GM23338 (cell line): Measurements from ENCODE around the gene GABBR1. TPM values are rescaled to one million over a fixed set of nuclear protein-coding genes. Genes with fewer than 3 reads are reported as not detected.

Experiments
- ATAC-seq: fragments of 200-7000 bp; cut with Tn5 transposase; 3 replicates; pipeline ENCODE4 v1.9.1; 2020
- DNase-seq: peaks from one replicate; pipeline ENCODE4 v3.0.0-alpha.2; 2015; ENCODE audit warnings: low spot score
- H2AFZ ChIP-seq: fragments of 200-600 bp; sonication (generic); 2 replicates; pipeline ENCODE4 v1.8.0; 2016; ENCODE audit warnings: antibody characterized with exemption, mild to moderate bottlenecking, moderate library complexity
- H3F3A ChIP-seq: fragments of 200-600 bp; sonication (generic); replicated peaks from 2 replicates; pipeline ENCODE4 v1.8.0; 2017; ENCODE audit warnings: antibody characterized with exemption, mixed run types, low read depth
- H3K27ac ChIP-seq: fragments of 200-600 bp; sonication (generic); 2 replicates; pipeline ENCODE4 v1.6.1; 2016; ENCODE audit warnings: low read depth
- H3K27me3 ChIP-seq: fragments of 200-600 bp; sonication (generic); 2 replicates; pipeline ENCODE4 v1.8.0; 2016; ENCODE audit warnings: mild to moderate bottlenecking, mixed run types, moderate library complexity; ENCODE audit not compliant: insufficient read depth
- H3K36me3 ChIP-seq: fragments of 200-600 bp; sonication (generic); 2 replicates; pipeline ENCODE4 v1.8.0; 2016; ENCODE audit warnings: mild to moderate bottlenecking; ENCODE audit not compliant: insufficient read depth
- H3K4me1 ChIP-seq: fragments of 200-600 bp; sonication (generic); 2 replicates; pipeline ENCODE4 v1.8.0; 2016; ENCODE audit warnings: mild to moderate bottlenecking, moderate library complexity; ENCODE audit not compliant: insufficient read depth
- H3K4me2 ChIP-seq: fragments of 200-600 bp; sonication (generic); 2 replicates; pipeline ENCODE4 v1.7.1; 2017; ENCODE audit warnings: mixed run types
- H3K4me3 ChIP-seq: fragments of 200-600 bp; sonication (generic); 2 replicates; pipeline ENCODE4 v1.6.1; 2016; ENCODE audit warnings: mixed run types
- H3K79me2 ChIP-seq: fragments of 200-600 bp; sonication (generic); replicated peaks from 2 replicates; pipeline ENCODE4 v1.8.0; 2017; ENCODE audit warnings: mild to moderate bottlenecking; ENCODE audit not compliant: insufficient read depth
- H3K9me2 ChIP-seq: fragments of 200-600 bp; sonication (generic); 2 replicates; pipeline ENCODE4 v1.8.0; 2017; ENCODE audit not compliant: insufficient read depth
- H4K20me1 ChIP-seq: fragments of 200-600 bp; sonication (generic); replicated peaks from 2 replicates; pipeline ENCODE4 v1.8.0; 2017; ENCODE audit warnings: mild to moderate bottlenecking; ENCODE audit not compliant: insufficient read depth
- H3K27ac Mint-ChIP-seq: 2 replicates; pipeline ENCODE4 v1.8.0; 2020; ENCODE audit warnings: inconsistent platforms, mild to moderate bottlenecking, moderate library complexity, mixed read lengths
- H3K27me3 Mint-ChIP-seq: 3 replicates; pipeline ENCODE4 v1.8.0; 2022; ENCODE audit warnings: low read depth, mild to moderate bottlenecking, moderate library complexity, mixed read lengths, inconsistent platforms; ENCODE audit not compliant: insufficient read depth, poor library complexity
- H3K36me3 Mint-ChIP-seq: 3 replicates; pipeline ENCODE4 v1.8.0; 2021; ENCODE audit warnings: low read depth, mild to moderate bottlenecking, inconsistent platforms, moderate library complexity, mixed read lengths
- H3K4me1 Mint-ChIP-seq: 3 replicates; pipeline ENCODE4 v1.8.0; 2020; ENCODE audit warnings: mild to moderate bottlenecking, inconsistent platforms, mixed read lengths
- H3K4me3 Mint-ChIP-seq: 3 replicates; pipeline ENCODE4 v1.8.0; 2021; ENCODE audit warnings: moderate library complexity, mild to moderate bottlenecking, inconsistent platforms, mixed read lengths
- H3K9me3 Mint-ChIP-seq: 3 replicates; pipeline ENCODE4 v1.8.0; 2020; ENCODE audit warnings: moderate library complexity, mild to moderate bottlenecking, inconsistent platforms, mixed read lengths
- CREB1 ChIP-seq: fragments of 250-450 bp; sonication (Bioruptor Pico); IDR thresholded peaks from 2 replicates; pipeline ENCODE4 v1.5.0; 2020; ENCODE audit warnings: low read depth, mild to moderate bottlenecking, moderate library complexity
- CTCF ChIP-seq, 2 experiments: fragments of 200-600 bp in 1 of 2; sonication (generic) in 1 of 2; conservative IDR thresholded peaks; 2 replicates each; pipeline versions ENCODE4 v1.5.1 to v1.6.1; 2016 to 2017; ENCODE audit warnings: antibody characterized with exemption in 2 of 2, low read depth in 2 of 2, mild to moderate bottlenecking in 2 of 2, moderate library complexity in 1 of 2
- ETS1 ChIP-seq: IDR thresholded peaks from 2 replicates; pipeline ENCODE4 v1.6.1; 2016; ENCODE audit warnings: antibody characterized with exemption
- EZH2 ChIP-seq: fragments of 200-600 bp; sonication (generic); IDR thresholded peaks from one replicate; pipeline ENCODE4 v1.8.0; 2017; ENCODE audit warnings: antibody characterized with exemption, mild to moderate bottlenecking, low read depth; ENCODE audit not compliant: unreplicated experiment
- EZH2phosphoT487 ChIP-seq: fragments of 200-600 bp; sonication (generic); IDR thresholded peaks from one replicate; pipeline ENCODE4 v1.8.1; 2018; ENCODE audit warnings: antibody characterized with exemption; ENCODE audit not compliant: unreplicated experiment
- JUNB ChIP-seq: IDR thresholded peaks from one replicate; pipeline ENCODE4 v1.6.1; 2016; ENCODE audit warnings: antibody characterized with exemption; ENCODE audit not compliant: unreplicated experiment
- NANOG ChIP-seq: IDR thresholded peaks from 2 replicates; pipeline ENCODE4 v1.6.1; 2016; ENCODE audit warnings: antibody characterized with exemption, borderline replicate concordance
- POLR2AphosphoS5 ChIP-seq: IDR thresholded peaks from 2 replicates; pipeline ENCODE4 v1.6.1; 2016; ENCODE audit warnings: antibody characterized with exemption, low read depth
- STAT1 ChIP-seq: IDR thresholded peaks from one replicate; pipeline ENCODE4 v1.6.1; 2016; ENCODE audit warnings: antibody characterized with exemption; ENCODE audit not compliant: unreplicated experiment
- ZNF114 ChIP-seq: fragments of 250-450 bp; sonication (Bioruptor Pico); IDR thresholded peaks from 2 replicates; pipeline ENCODE4 v1.5.0; 2020; ENCODE audit warnings: mild to moderate bottlenecking, moderate library complexity
- ZNF331 ChIP-seq: fragments of 250-450 bp; sonication (Bioruptor Pico); IDR thresholded peaks from 2 replicates; pipeline ENCODE4 v1.5.0; 2020; ENCODE audit warnings: low read depth, mild to moderate bottlenecking, moderate library complexity
- polyA plus RNA-seq: library from polyadenylated mRNA; unstranded; fragments of >200 nt; fragmentation: Nextera tagmentation; extraction: Ambion mirVana; gene quantifications from 2 replicates; pipeline ENCODE4 v1.2.1, GENCODE V29; 2016
- total RNA-seq: library from RNA; depleted of rRNA; stranded (reverse); fragments of >200 nt; shearing (Covaris generic); gene quantifications from 2 replicates; pipeline ENCODE4 v1.2.3, GENCODE V29; 2014
- TF ChIP-seq, protein P1 (sequence below): IDR thresholded peaks from one replicate; pipeline ENCODE4 v1.6.1; 2018; ENCODE audit warnings: antibody characterized with exemption; ENCODE audit not compliant: unreplicated experiment
- TF ChIP-seq, protein P2 (sequence below): fragments of 250-450 bp; sonication (Bioruptor Pico); IDR thresholded peaks from 2 replicates; pipeline ENCODE4 v1.5.0; 2020; ENCODE audit warnings: mild to moderate bottlenecking, moderate library complexity

GABBR1 gene
- total and polyA plus RNA-seq, 2 experiments from 2014 or later = 42.8 to 78.9 TPM

DNA sequence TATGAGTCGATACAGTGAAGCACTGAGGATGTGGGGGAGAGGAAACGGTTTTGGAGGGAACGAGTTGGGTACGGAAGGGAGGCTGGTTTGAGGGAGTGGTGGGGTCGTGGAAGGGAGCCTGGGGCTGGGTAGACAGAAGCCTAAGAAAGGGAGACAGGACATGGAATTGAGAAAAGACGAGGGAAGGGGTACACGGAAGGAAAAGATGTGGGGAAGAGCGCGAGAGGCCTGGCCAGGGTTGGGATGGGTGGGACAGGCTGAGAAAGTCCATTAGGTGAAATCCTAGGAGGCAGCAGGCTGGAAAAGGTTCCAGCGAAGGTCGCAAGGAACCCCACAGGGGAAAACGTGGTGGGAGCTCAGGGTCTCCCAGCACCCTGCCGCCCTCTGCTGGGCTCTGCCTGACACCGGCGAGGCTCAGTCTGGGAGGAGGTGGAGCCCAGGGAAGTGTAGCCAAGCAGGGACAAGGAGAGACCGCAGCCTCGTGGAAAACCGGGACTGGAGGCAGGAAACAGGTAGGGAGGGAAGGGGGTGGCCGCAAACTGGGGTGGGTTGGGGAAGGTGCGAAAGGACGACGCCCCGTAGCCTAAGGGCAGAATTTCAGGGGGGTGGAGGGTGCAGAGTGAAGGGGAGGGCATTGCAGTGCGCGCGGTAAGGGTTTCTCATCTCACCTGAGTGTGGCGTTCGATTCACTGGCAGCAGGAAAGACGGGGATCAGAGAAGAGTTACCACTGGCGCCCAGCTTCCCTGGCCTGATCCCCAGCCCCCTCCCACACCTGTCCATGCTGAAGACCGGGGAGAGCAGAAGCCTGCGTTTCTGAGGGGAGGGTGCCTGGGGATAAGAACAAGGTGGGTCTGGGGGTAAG is 4.3 kb downstream of the GABBR1 start:
- no peaks in the 10 kb centered on the region for H3K9me2 ChIP-seq
- TF ChIP-seq STAT1 (no peak), ZNF331 (CRISPR knock-in tag) (no peak), ZNF114 (CRISPR knock-in tag) (no peak), EZH2phosphoT487 (no peak), POLR2AphosphoS5 (peak; percentile 38; the same call in 1 of the 2 replicates), CREB1 (peak; percentile 45), ETS1 (no peak), JUNB (no peak), EZH2 (no peak), NANOG (no peak), CTCF (conservative IDR thresholded peaks at IDR 0.05; ENCODE audit: low read depth in 2 of 2) (peak; percentile 54 to 86)
- TF ChIP-seq, protein P1, sequence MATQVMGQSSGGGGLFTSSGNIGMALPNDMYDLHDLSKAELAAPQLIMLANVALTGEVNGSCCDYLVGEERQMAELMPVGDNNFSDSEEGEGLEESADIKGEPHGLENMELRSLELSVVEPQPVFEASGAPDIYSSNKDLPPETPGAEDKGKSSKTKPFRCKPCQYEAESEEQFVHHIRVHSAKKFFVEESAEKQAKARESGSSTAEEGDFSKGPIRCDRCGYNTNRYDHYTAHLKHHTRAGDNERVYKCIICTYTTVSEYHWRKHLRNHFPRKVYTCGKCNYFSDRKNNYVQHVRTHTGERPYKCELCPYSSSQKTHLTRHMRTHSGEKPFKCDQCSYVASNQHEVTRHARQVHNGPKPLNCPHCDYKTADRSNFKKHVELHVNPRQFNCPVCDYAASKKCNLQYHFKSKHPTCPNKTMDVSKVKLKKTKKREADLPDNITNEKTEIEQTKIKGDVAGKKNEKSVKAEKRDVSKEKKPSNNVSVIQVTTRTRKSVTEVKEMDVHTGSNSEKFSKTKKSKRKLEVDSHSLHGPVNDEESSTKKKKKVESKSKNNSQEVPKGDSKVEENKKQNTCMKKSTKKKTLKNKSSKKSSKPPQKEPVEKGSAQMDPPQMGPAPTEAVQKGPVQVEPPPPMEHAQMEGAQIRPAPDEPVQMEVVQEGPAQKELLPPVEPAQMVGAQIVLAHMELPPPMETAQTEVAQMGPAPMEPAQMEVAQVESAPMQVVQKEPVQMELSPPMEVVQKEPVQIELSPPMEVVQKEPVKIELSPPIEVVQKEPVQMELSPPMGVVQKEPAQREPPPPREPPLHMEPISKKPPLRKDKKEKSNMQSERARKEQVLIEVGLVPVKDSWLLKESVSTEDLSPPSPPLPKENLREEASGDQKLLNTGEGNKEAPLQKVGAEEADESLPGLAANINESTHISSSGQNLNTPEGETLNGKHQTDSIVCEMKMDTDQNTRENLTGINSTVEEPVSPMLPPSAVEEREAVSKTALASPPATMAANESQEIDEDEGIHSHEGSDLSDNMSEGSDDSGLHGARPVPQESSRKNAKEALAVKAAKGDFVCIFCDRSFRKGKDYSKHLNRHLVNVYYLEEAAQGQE = no peak
- TF ChIP-seq, protein P2, sequence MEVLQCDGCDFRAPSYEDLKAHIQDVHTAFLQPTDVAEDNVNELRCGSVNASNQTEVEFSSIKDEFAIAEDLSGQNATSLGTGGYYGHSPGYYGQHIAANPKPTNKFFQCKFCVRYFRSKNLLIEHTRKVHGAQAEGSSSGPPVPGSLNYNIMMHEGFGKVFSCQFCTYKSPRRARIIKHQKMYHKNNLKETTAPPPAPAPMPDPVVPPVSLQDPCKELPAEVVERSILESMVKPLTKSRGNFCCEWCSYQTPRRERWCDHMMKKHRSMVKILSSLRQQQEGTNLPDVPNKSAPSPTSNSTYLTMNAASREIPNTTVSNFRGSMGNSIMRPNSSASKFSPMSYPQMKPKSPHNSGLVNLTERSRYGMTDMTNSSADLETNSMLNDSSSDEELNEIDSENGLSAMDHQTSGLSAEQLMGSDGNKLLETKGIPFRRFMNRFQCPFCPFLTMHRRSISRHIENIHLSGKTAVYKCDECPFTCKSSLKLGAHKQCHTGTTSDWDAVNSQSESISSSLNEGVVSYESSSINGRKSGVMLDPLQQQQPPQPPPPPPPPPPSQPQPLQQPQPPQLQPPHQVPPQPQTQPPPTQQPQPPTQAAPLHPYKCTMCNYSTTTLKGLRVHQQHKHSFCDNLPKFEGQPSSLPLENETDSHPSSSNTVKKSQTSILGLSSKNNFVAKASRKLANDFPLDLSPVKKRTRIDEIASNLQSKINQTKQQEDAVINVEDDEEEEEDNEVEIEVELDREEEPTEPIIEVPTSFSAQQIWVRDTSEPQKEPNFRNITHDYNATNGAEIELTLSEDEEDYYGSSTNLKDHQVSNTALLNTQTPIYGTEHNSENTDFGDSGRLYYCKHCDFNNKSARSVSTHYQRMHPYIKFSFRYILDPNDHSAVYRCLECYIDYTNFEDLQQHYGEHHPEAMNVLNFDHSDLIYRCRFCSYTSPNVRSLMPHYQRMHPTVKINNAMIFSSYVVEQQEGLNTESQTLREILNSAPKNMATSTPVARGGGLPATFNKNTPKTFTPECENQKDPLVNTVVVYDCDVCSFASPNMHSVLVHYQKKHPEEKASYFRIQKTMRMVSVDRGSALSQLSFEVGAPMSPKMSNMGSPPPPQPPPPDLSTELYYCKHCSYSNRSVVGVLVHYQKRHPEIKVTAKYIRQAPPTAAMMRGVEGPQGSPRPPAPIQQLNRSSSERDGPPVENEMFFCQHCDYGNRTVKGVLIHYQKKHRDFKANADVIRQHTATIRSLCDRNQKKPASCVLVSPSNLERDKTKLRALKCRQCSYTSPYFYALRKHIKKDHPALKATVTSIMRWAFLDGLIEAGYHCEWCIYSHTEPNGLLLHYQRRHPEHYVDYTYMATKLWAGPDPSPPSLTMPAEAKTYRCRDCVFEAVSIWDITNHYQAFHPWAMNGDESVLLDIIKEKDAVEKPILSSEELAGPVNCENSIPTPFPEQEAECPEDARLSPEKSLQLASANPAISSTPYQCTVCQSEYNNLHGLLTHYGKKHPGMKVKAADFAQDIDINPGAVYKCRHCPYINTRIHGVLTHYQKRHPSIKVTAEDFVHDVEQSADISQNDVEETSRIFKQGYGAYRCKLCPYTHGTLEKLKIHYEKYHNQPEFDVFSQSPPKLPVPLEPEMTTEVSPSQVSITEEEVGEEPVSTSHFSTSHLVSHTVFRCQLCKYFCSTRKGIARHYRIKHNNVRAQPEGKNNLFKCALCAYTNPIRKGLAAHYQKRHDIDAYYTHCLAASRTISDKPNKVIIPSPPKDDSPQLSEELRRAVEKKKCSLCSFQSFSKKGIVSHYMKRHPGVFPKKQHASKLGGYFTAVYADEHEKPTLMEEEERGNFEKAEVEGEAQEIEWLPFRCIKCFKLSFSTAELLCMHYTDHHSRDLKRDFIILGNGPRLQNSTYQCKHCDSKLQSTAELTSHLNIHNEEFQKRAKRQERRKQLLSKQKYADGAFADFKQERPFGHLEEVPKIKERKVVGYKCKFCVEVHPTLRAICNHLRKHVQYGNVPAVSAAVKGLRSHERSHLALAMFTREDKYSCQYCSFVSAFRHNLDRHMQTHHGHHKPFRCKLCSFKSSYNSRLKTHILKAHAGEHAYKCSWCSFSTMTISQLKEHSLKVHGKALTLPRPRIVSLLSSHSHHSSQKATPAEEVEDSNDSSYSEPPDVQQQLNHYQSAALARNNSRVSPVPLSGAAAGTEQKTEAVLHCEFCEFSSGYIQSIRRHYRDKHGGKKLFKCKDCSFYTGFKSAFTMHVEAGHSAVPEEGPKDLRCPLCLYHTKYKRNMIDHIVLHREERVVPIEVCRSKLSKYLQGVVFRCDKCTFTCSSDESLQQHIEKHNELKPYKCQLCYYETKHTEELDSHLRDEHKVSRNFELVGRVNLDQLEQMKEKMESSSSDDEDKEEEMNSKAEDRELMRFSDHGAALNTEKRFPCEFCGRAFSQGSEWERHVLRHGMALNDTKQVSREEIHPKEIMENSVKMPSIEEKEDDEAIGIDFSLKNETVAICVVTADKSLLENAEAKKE (CRISPR knock-in tag) = no peak
- H3K4me1 ChIP-seq = peaks cover 57% of the 10 kb centered on the region
- H3K36me3 ChIP-seq = no peaks in the 10 kb centered on the region; the same call in 1 of the 2 replicates
- peak overlapping the region; percentile 86 for H3K4me3 Mint-ChIP-seq
- peaks cover 23% of the 10 kb centered on the region for H3F3A ChIP-seq
- H3K9me3 Mint-ChIP-seq = no peaks in the 10 kb centered on the region
- peaks cover 27% of the 10 kb centered on the region for H3K36me3 Mint-ChIP-seq
- H2AFZ ChIP-seq = no peak overlapping the region
- H3K79me2 ChIP-seq = peaks cover 73% of the 10 kb centered on the region
- peak; percentile 96 for DNase-seq
- H3K27me3 ChIP-seq = no peaks in the 10 kb centered on the region
- H3K4me3 ChIP-seq = peak overlapping the region; percentile 93
- peaks cover 34% of the 10 kb centered on the region for H3K27me3 Mint-ChIP-seq
- H3K27ac ChIP-seq = peak overlapping the region; percentile 94
- H4K20me1 ChIP-seq = peaks cover 24% of the 10 kb centered on the region
- H3K4me1 Mint-ChIP-seq = peaks cover 68% of the 10 kb centered on the region
- H3K27ac Mint-ChIP-seq = peak overlapping the region; percentile 87
- H3K4me2 ChIP-seq = peak overlapping the region; percentile 91
- peak; percentile 54 for ATAC-seq
